GM18951 (cell line): ENCODE results near the gene TIMM10B.
"Not testable (repeated sequence)": the region's sequence is repeated elsewhere in the genome, so short reads cannot be mapped to it uniquely, and the experiment has no call there.

Experiments used
- POLR2A ChIP-seq: IDR thresholded peaks from 4 replicates; pipeline ENCODE4 v1.6.1; 2011; ENCODE audit warnings: mild to moderate bottlenecking; ENCODE audit not compliant: insufficient read length, insufficient read depth; ENCODE audit errors: extremely low read depth
- in situ Hi-C: fragments of 300-500 bp; cut with MboI; formaldehyde crosslinking; loops from one replicate; pipeline ENCODE4 v1.12.0; 2022; ENCODE audit warnings: low sequenced_read_pairs, mixed read lengths, inconsistent platforms; ENCODE audit not compliant: unreplicated experiment

The TIMM10B gene

DNA sequence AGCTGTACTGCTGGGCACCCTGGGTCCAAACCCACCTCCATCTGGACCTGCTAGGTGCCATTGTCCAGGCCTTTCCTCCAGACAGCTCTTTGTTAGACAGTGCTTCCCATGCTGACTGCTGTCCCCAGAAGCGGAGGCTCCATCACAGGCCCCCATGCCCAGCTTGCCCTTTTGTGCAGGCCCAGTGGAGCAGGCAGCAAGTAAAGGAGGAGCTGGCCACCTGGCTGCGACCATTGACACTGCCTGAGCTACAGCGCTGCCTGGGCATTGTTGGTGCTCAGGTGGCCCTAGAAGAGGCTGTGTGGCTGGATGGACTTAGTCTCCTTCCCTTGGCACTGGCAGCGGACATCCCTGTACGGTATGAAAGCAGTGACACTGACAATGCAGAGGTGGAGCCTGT lies 17.2 kb downstream of the TIMM10B start:
- in situ Hi-C loops: no loop called here
- no peak for TF ChIP-seq POLR2A

DNA sequence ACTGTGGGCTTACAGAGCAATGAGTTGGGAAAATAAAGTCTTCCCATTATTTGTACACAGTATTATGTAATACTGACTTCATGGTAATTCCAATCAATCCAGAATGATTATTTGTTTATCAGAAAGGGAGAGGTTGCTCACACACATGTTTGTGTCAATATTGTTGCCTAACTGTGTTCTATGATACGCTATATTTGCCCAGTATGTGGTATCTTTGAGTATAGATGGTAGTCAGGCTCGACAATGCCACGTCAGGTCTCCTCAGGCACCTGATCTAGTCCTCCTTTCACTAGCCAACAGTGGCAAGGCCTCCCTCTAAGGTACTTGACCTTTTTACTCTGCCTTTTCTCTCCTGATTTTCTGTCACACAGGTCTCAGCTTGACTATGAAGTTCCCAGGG lies 21.1 kb downstream of the TIMM10B start:
- in situ Hi-C loops: no loop called here
- no peak for TF ChIP-seq POLR2A

DNA sequence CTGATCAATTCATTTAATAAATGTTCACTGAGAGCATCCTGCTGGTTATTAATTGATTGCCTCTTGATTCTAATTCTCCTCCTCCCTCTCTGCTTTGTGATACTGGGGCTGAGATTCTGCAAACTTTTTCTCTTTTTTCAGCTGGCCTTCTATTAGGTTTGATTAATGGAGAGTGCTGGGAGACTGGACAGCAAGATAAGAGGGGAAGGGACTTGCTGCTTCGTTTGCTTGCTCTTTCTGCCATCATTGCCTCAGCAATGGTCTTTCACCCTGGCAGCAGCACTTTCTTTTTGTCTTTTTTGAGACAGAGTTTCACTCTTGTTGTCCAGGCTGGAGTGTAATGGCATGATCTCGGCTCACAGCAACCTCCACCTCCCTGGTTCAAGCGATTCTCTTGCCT lies 22.9 kb downstream of the TIMM10B start:
- in situ Hi-C loops: no loop called here
- no peak for TF ChIP-seq POLR2A

DNA sequence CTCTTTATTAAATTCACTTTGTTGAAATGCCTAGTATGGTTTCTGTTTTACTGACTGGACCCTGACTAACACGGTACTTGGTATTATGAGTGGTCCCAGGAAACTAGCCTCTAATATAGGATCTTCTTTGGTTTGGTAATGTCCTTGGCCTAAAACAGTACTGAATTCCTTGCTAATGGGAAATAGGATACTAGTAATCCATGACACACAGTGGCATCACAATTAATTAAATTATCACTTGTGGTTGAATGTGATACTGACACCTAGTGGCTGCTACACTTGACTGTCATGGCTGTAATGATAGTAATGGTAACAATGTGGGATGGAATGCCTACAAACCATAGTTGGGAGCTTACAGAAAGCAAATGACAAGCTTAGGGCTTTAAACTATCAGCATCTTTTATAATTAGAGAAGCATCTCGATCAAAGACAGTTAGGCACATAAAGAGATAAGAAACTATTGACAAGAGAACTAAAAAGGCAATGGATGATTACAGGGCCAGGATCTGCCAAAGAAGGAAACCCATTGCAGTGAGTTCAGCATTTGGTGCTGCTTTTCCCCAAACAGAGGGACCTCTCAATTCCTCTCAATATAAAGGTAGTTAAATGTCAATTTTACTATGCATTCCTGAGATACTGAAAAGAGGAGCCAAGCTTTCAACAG lies 24.4 kb downstream of the TIMM10B start:
- TF ChIP-seq POLR2A: no peak
- in situ Hi-C loops: no loop called here

DNA sequence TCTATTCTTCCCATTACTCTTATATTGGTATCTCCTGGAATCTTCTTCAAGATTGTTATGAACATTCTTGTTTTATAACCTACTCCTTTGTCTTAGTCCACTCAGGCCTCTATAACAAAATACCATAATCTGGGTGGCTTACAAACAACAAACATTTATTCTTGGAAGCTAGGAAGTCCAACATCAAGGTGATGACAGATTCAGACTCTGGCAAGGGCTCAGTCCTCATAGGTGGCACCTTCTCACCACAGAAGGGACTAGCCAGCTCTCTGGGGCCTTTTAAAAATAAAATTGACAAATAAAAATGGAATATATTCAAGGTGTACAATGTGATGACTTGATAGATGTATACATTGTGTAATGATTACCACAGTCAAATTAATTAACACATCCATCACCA lies 35.6 kb downstream of the TIMM10B start:
- in situ Hi-C loops: no loop called here
- TF ChIP-seq POLR2A: no peak

DNA sequence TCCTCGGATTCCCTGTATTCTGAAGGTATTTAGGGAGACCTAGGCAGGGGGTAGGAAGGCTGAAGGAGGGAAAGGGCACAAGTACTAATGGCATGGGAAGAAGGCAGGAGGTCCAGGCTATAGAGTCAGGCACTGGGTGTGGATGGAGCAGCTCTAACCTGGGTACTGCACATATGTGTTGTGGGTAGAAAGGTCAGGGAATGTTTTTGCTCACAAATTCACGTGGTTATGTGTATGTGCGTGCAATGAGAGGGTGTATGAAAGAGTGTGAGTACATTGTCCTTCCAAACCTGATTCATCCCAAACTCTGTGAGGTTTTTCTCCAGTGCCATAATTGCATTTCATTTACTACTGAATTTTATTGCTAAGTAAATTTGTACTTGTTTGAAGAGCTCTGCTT lies 39.0 kb downstream of the TIMM10B start:
- no peak for TF ChIP-seq POLR2A
- in situ Hi-C loops: no loop called here

DNA sequence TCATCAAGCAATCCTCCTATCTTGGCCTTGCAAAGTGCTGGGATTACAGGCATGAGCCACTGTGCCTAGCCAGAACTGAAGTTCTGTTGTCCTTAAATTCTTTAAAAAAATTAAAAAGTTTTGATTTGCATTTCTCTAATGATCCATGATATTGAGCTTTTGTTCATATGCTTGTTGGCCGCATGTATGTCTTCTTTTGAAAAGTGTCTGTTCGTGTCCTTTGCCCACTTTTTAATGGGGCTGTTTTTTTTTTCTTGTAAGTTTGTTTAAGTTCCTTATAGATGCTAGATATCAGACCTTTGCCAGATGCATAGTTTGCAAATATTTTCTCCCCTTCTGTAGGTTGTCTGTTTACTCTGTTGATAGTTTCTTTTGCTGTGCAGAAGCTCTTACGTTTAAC lies 40.6 kb downstream of the TIMM10B start:
- in situ Hi-C loops: not testable (repeated sequence)

DNA sequence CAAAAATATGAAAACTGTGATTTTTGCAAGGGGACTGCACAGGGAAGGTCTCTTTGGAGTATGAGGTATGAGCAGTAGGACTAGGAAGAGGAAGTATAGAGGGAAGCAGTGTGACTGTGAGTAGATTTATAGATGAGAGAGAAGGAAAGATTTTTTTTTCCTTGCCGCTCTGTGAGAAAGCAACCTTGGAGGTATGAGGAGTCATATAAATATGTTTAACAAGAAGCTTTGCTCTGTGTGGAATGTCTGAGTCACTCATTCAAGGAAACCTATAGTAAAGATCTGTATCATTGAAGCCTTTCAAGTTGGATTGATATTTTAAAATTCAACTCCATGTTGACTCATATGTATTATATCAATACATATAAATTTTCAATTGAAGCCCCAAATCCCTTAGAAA lies 42.0 kb downstream of the TIMM10B start:
- in situ Hi-C loops: no loop called here
- no peak for TF ChIP-seq POLR2A

DNA sequence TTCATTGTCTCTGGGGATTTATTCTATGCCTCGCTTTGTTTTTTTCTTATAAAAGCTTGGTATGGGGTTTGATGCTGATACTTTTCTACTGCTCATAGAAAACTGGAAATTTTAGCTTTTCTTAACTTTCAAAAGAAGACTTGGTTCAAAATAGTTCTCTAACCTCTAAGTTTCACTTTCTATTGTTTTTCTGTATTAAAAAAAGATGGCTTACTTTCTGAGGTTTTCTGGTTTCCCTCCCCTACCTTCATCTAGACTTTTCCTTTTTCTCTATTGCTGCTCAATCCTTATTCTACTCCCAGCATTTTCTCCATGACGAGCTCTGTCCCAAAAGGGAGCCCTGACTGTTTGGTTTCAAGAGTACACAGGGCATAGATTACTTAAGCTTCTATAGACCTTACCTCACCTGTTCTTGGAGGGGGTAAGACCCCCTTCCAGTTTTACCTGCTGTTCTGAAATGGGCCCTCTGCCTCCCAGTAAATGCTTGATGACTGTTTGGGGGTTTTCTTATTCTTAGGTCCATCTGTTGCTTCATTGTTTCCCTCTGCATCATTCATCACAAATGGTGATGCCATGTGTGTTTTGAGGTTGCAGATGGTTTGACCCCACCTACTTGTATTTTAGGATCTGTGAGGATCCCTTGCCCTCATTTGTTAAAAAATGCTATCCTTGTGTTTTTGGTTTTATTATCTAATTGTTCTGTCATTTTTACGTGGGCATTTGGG lies 45.3 kb downstream of the TIMM10B start:
- in situ Hi-C loops: no loop called here
- no peak for TF ChIP-seq POLR2A

DNA sequence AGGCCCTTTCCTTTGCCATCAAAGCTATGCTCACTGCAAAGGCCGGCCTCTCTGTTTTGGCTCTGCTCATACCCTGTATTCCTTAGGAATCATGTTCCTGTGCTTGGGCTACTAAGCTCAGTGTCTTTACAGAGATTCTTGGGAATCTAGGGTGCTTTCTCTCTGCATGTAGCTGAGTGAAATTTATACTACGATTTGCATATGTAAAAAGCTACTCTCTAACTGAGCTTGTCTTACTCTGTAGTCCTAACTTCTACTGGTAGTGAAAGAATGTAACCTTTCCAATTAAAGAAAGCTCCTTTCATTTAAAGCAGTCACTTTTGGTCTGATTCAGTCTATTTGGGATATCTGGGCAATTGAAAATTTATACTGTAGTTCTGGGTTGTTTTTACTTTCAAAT lies 48.0 kb downstream of the TIMM10B start:
- in situ Hi-C loops: no loop called here
- TF ChIP-seq POLR2A: no peak

DNA sequence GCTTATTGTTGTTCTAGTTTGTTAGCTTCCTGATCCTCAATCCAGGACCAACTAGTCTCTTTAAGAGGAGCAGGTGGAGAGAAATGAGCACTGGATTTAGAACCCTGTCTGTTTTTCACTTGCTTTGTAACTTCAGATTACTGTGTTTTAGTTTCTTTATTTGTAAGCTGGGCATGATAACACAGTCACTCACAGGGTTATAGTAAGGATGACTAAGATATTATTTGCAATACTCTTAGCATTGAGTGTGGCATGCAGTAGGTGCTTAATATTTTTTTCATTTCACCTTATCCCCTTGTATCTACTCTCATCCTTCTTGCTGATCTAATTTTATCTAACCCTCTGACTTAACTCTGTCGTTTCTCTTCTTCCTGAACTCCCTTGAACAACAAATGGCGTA lies 49.5 kb downstream of the TIMM10B start:
- no peak for TF ChIP-seq POLR2A
- in situ Hi-C loops: loop anchor here (10.0 kb wide), 1 partner anchor 154 kb away; the partner anchor contains the start of gene MRPL17

DNA sequence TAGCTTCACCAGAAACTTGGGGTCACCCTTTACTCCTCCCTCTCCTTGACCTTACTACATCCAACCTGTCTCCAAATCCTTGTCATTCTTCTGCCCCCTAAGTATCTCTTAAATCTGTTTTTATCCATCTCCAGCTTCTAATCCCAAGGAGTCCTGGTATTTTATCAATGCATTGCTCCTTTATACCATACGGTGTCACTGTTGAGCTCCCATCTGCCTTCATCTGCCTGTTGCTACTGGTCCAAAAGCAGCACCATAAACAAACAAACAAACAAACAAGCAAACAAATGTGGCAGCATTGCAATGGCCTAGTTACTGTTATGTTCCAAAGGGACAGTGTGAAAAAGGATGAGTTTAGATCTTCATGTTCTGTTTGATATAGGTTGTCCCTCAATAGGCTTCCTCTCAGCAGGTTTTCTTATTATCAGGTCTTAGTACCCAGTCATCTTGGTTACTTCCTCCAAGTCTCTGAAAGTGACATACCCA lies 50.0 kb downstream of the TIMM10B start:
- in situ Hi-C loops: loop anchor here (10.0 kb wide), 1 partner anchor 153 kb away; the partner anchor contains the start of gene MRPL17

More for the DNA sequence above, 50.0 kb downstream of the TIMM10B start:
- TF ChIP-seq POLR2A: no peak
